ENCODE results near the gene RMND5B. TPM values are rescaled to one million over a fixed set of nuclear protein-coding genes. Genes with fewer than 3 reads are reported as not detected.

RMND5B gene
- total and polyA plus RNA-seq, 2 experiments from 2014 or later: 27.2 to 42.2 TPM

DNA sequence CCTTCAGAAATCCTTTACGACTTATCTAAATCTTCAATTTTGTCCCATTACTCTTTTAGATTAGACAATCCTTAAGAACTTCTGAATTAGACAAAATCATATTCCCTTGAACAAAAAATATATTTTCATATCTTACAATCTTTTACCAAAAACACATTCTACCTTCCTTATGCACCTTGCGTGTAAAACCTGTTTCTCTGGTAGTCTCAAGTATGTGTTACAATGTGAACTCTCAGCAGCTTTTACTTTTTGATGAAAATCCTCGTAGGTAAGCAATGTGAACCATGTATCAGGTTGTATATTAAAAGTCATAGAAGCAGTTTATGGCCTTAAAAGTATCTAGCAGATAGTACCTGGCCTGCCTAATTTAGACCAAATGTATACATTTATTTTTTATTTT is 43.6 kb downstream of the RMND5B start:
- TF ChIP-seq EZH2 (IDR thresholded peaks at IDR 0.05; ENCODE audit: borderline replicate concordance) (no peak), EZH2phosphoT487 (IDR thresholded peaks at IDR 0.05; ENCODE audit: low read depth, severe bottlenecking, unreplicated experiment) (no peak)
- TF ChIP-seq, protein P1, sequence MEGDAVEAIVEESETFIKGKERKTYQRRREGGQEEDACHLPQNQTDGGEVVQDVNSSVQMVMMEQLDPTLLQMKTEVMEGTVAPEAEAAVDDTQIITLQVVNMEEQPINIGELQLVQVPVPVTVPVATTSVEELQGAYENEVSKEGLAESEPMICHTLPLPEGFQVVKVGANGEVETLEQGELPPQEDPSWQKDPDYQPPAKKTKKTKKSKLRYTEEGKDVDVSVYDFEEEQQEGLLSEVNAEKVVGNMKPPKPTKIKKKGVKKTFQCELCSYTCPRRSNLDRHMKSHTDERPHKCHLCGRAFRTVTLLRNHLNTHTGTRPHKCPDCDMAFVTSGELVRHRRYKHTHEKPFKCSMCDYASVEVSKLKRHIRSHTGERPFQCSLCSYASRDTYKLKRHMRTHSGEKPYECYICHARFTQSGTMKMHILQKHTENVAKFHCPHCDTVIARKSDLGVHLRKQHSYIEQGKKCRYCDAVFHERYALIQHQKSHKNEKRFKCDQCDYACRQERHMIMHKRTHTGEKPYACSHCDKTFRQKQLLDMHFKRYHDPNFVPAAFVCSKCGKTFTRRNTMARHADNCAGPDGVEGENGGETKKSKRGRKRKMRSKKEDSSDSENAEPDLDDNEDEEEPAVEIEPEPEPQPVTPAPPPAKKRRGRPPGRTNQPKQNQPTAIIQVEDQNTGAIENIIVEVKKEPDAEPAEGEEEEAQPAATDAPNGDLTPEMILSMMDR (IDR thresholded peaks at IDR 0.05; ENCODE audit: poor library complexity): no peak
- no peaks in the 10 kb centered on the region for H3K79me2 ChIP-seq
- 87% methylated on average over 3 of the region's 3 CpGs for WGBS (ENCODE audit: low lambda C conversion rate, missing lambda C conversion rate)
- no peaks in the 10 kb centered on the region for H3K9me2 ChIP-seq (replicated peaks; ENCODE audit: insufficient read depth)
- H3K27me3 ChIP-seq: no peaks in the 10 kb centered on the region
- no peak overlapping the region for H3K27ac ChIP-seq
- no peaks in the 10 kb centered on the region for H3K4me1 ChIP-seq (ENCODE audit: insufficient read depth)
- H2AFZ ChIP-seq: no peak overlapping the region
- H3K9me3 ChIP-seq (ENCODE audit: low read depth): no peaks in the 10 kb centered on the region
- H3K4me3 ChIP-seq: no peak overlapping the region
- no peaks in the 10 kb centered on the region for H3K36me3 ChIP-seq (replicated peaks; ENCODE audit: insufficient read depth, low read depth)
- H3K4me2 ChIP-seq: no peak overlapping the region
- DNase-seq (ENCODE audit: low spot score): no peak
- no peaks in the 10 kb centered on the region for H4K20me1 ChIP-seq (ENCODE audit: insufficient read depth, poor library complexity, severe bottlenecking)

DNA sequence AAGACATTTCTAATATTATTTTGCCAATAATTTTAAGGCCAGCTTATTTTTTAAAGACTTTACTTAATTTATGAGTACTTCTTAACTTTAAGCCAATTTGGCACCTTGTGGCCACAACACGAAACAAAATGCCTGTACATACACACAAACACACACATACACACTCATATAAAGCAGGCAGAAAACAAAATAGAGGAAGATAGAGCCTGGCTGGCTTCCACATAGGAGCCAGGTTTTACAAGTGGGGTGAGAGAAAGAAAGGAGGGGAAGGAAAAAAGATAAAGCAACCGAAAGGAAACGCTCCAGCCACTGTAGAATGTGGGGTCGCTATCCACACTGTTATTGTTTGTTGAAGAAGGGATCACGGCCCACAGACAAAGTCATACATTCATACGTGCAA is 46.0 kb downstream of the RMND5B start:
- Histone ChIP-seq H3K27ac (no peak overlapping the region), H3K9me3 (ENCODE audit: low read depth) (no peaks in the 10 kb centered on the region), H2AFZ (no peak overlapping the region), H3K27me3 (no peaks in the 10 kb centered on the region), H3K4me3 (no peak overlapping the region), H3K4me1 (ENCODE audit: insufficient read depth) (no peaks in the 10 kb centered on the region), H3K79me2 (no peaks in the 10 kb centered on the region), H4K20me1 (ENCODE audit: insufficient read depth, poor library complexity, severe bottlenecking) (no peaks in the 10 kb centered on the region), H3K36me3 (replicated peaks; ENCODE audit: insufficient read depth, low read depth) (no peaks in the 10 kb centered on the region), H3K4me2 (no peak overlapping the region), H3K9me2 (replicated peaks; ENCODE audit: insufficient read depth) (no peaks in the 10 kb centered on the region)
- DNase-seq (ENCODE audit: low spot score): no peak
- TF ChIP-seq EZH2phosphoT487 (IDR thresholded peaks at IDR 0.05; ENCODE audit: low read depth, severe bottlenecking, unreplicated experiment) (no peak), EZH2 (IDR thresholded peaks at IDR 0.05; ENCODE audit: borderline replicate concordance) (no peak)
- TF ChIP-seq, protein P1 (IDR thresholded peaks at IDR 0.05; ENCODE audit: poor library complexity): no peak
- 91% methylated on average over 6 of the region's 6 CpGs for WGBS (ENCODE audit: low lambda C conversion rate, missing lambda C conversion rate)

DNA sequence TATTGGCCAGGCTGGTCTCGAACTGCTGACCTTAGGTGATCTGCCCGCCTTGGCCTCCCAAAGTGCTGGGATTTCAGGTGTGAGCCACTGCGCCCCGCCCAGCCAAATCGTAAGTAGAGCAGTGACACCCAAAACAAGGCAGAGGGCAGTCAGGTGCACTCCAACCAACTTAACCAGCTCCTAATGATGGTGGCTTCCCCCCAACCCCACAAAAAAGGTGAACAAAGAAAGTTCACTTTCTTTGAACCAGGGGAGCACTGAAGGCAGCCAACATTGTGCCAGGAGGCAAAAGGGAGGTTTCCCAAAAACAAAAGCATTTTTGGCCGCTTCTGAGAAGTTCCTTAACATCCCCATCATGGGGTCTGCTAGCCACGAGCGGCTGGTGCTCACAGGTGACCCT is 46.8 kb downstream of the RMND5B start:
- H4K20me1 ChIP-seq (ENCODE audit: insufficient read depth, poor library complexity, severe bottlenecking): no peaks in the 10 kb centered on the region
- H3K9me2 ChIP-seq (replicated peaks; ENCODE audit: insufficient read depth): no peaks in the 10 kb centered on the region
- no peak for DNase-seq (ENCODE audit: low spot score)
- H3K4me2 ChIP-seq: no peak overlapping the region
- no peaks in the 10 kb centered on the region for H3K36me3 ChIP-seq (replicated peaks; ENCODE audit: insufficient read depth, low read depth)
- TF ChIP-seq EZH2phosphoT487 (IDR thresholded peaks at IDR 0.05; ENCODE audit: low read depth, severe bottlenecking, unreplicated experiment) (no peak), EZH2 (IDR thresholded peaks at IDR 0.05; ENCODE audit: borderline replicate concordance) (no peak)
- TF ChIP-seq, protein P1 (IDR thresholded peaks at IDR 0.05; ENCODE audit: poor library complexity): no peak
- H3K79me2 ChIP-seq: no peaks in the 10 kb centered on the region
- H3K27me3 ChIP-seq: no peaks in the 10 kb centered on the region
- 88% methylated on average over 8 of the region's 8 CpGs for WGBS (ENCODE audit: low lambda C conversion rate, missing lambda C conversion rate)
- no peak overlapping the region for H3K27ac ChIP-seq
- H3K4me1 ChIP-seq (ENCODE audit: insufficient read depth): no peaks in the 10 kb centered on the region
- H3K4me3 ChIP-seq: no peak overlapping the region
- H2AFZ ChIP-seq: no peak overlapping the region
- H3K9me3 ChIP-seq (ENCODE audit: low read depth): no peaks in the 10 kb centered on the region

Data from hepatocyte (in vitro differentiated cells).